GM12801 (cell line): ENCODE results near the gene CERCAM.

ENCODE experiments used
- CTCF ChIP-seq: IDR thresholded peaks from one replicate; pipeline ENCODE4 v1.5.1; 2011; ENCODE audit warnings: control low read depth; ENCODE audit not compliant: insufficient read length; ENCODE audit errors: extremely low read depth

Gene CERCAM

GRCh38 chr9:128390150-128390812 lies 30.4 kb upstream of the CERCAM start:
- no peak for TF ChIP-seq CTCF

- TF ChIP-seq CTCF, result no peak
Measured at GRCh38 chr9:128390813-128391711, 29.6 kb upstream of the CERCAM start.

DNA sequence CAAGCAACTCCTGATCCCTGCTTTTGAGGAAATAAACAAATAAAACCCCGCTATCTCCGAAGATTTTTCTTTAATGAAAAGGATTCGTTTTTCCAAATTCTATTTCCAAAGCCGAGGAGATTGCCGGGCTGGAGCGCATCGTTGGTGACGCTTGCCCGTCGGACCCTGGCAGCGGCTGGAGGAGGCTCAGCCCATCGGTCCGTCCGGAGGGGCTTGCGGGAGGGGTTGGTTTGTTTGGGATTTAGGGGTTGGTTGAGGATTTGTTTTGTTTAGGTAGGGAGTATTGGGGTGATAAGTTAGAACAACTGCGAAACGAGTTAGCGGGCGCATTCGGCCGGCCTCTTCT lies 28.7 kb upstream of the CERCAM start:
- no peak for TF ChIP-seq CTCF

- TF ChIP-seq CTCF, result no peak
Measured at GRCh38 chr9:128392302-128393144, 28.1 kb upstream of the CERCAM start.

DNA sequence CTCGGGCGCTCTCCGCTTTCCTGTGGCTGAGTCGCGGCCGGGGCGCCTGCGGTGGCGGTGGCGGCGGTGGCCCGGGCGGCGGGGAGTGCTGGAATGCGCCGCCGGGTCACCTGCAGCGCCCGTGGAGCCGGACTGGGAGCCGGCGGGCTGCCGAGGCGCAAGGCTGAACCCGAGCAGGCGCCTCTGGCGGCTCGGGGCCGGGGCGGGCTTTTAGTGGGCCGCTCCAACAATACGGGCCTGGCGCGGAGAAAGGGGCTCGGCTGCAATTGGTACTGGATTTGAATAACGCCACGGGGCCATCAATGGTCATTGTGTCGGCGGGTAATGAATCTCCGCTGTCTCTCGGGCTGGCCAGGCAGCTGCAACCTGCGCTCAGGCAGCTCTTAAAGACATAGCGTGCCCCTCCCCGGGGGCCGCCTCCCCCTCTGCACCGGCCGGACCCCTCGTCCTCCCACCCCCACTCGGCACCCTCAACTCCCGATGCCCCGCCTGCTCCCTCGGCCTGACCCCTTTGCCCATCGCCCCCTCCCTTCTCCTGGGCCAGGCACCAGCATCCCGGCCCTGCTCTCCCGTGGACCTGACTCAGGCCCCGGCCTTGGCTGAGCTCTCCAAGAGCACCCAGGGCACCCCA lies 27.4 kb upstream of the CERCAM start:
- TF ChIP-seq CTCF, result no peak

DNA sequence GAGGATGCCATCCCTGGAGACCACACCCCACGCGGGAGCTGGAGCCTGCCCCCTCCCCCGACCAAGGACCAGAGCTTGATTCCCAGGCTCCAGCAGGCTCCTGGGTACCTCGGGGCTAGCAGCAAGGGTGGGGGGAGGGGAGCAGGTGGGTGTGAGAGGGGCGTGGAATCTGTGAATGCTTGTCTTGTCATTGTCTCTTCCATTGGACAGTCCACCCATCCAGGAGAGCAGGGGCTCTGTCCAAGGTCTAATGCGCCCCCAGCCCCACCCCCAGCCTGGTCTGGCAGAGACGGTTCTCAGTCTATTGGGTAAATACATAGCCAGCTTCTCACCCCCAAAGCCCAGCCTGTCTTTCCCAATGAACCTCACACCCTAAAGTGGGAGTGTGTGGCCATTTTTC lies 26.7 kb upstream of the CERCAM start:
- no peak for TF ChIP-seq CTCF
